GM23248 (cell line): Measurements from ENCODE around the gene SUSD2.

Source experiments
- EZH2 ChIP-seq: fragments of 200-600 bp; sonication (generic); IDR thresholded peaks from 2 replicates; pipeline ENCODE4 v1.6.1; 2018; ENCODE audit warnings: antibody characterized with exemption, mild to moderate bottlenecking; ENCODE audit not compliant: insufficient read depth, poor library complexity, severe bottlenecking
- EZH2phosphoT487 ChIP-seq: fragments of 200-600 bp; sonication (generic); IDR thresholded peaks from 2 replicates; pipeline ENCODE4 v1.6.1; 2018; ENCODE audit warnings: antibody characterized with exemption, moderate library complexity, mild to moderate bottlenecking, low read depth; ENCODE audit not compliant: insufficient read depth

- TF ChIP-seq EZH2 (no peak), EZH2phosphoT487 (no peak)
Observed at GRCh38 chr22:24231706-24232105, 50.4 kb downstream of the SUSD2 start.
